GM23338 (cell line): ENCODE measurements around the gene TNIP1. TPM values are rescaled to one million over a fixed set of nuclear protein-coding genes. Genes with fewer than 3 reads are reported as not detected.

Source experiments
- ATAC-seq: fragments of 200-7000 bp; cut with Tn5 transposase; 3 replicates; pipeline ENCODE4 v1.9.1; 2020
- DNase-seq: peaks from one replicate; pipeline ENCODE4 v3.0.0-alpha.2; 2015; ENCODE audit warnings: low spot score
- H2AFZ ChIP-seq: fragments of 200-600 bp; sonication (generic); 2 replicates; pipeline ENCODE4 v1.8.0; 2016; ENCODE audit warnings: antibody characterized with exemption, mild to moderate bottlenecking, moderate library complexity
- H3F3A ChIP-seq: fragments of 200-600 bp; sonication (generic); replicated peaks from 2 replicates; pipeline ENCODE4 v1.8.0; 2017; ENCODE audit warnings: antibody characterized with exemption, mixed run types, low read depth
- H3K27ac ChIP-seq: fragments of 200-600 bp; sonication (generic); 2 replicates; pipeline ENCODE4 v1.6.1; 2016; ENCODE audit warnings: low read depth
- H3K27me3 ChIP-seq: fragments of 200-600 bp; sonication (generic); 2 replicates; pipeline ENCODE4 v1.8.0; 2016; ENCODE audit warnings: mild to moderate bottlenecking, mixed run types, moderate library complexity; ENCODE audit not compliant: insufficient read depth
- H3K36me3 ChIP-seq: fragments of 200-600 bp; sonication (generic); 2 replicates; pipeline ENCODE4 v1.8.0; 2016; ENCODE audit warnings: mild to moderate bottlenecking; ENCODE audit not compliant: insufficient read depth
- H3K4me1 ChIP-seq: fragments of 200-600 bp; sonication (generic); 2 replicates; pipeline ENCODE4 v1.8.0; 2016; ENCODE audit warnings: mild to moderate bottlenecking, moderate library complexity; ENCODE audit not compliant: insufficient read depth
- H3K4me2 ChIP-seq: fragments of 200-600 bp; sonication (generic); 2 replicates; pipeline ENCODE4 v1.7.1; 2017; ENCODE audit warnings: mixed run types
- H3K4me3 ChIP-seq: fragments of 200-600 bp; sonication (generic); 2 replicates; pipeline ENCODE4 v1.6.1; 2016; ENCODE audit warnings: mixed run types
- H3K79me2 ChIP-seq: fragments of 200-600 bp; sonication (generic); replicated peaks from 2 replicates; pipeline ENCODE4 v1.8.0; 2017; ENCODE audit warnings: mild to moderate bottlenecking; ENCODE audit not compliant: insufficient read depth
- H3K9me2 ChIP-seq: fragments of 200-600 bp; sonication (generic); 2 replicates; pipeline ENCODE4 v1.8.0; 2017; ENCODE audit not compliant: insufficient read depth
- H4K20me1 ChIP-seq: fragments of 200-600 bp; sonication (generic); replicated peaks from 2 replicates; pipeline ENCODE4 v1.8.0; 2017; ENCODE audit warnings: mild to moderate bottlenecking; ENCODE audit not compliant: insufficient read depth
- H3K27ac Mint-ChIP-seq: 2 replicates; pipeline ENCODE4 v1.8.0; 2020; ENCODE audit warnings: inconsistent platforms, mild to moderate bottlenecking, moderate library complexity, mixed read lengths
- H3K27me3 Mint-ChIP-seq: 3 replicates; pipeline ENCODE4 v1.8.0; 2022; ENCODE audit warnings: low read depth, mild to moderate bottlenecking, moderate library complexity, mixed read lengths, inconsistent platforms; ENCODE audit not compliant: insufficient read depth, poor library complexity
- H3K36me3 Mint-ChIP-seq: 3 replicates; pipeline ENCODE4 v1.8.0; 2021; ENCODE audit warnings: low read depth, mild to moderate bottlenecking, inconsistent platforms, moderate library complexity, mixed read lengths
- H3K4me1 Mint-ChIP-seq: 3 replicates; pipeline ENCODE4 v1.8.0; 2020; ENCODE audit warnings: mild to moderate bottlenecking, inconsistent platforms, mixed read lengths
- H3K4me3 Mint-ChIP-seq: 3 replicates; pipeline ENCODE4 v1.8.0; 2021; ENCODE audit warnings: moderate library complexity, mild to moderate bottlenecking, inconsistent platforms, mixed read lengths
- H3K9me3 Mint-ChIP-seq: 3 replicates; pipeline ENCODE4 v1.8.0; 2020; ENCODE audit warnings: moderate library complexity, mild to moderate bottlenecking, inconsistent platforms, mixed read lengths
- CREB1 ChIP-seq: fragments of 250-450 bp; sonication (Bioruptor Pico); IDR thresholded peaks from 2 replicates; pipeline ENCODE4 v1.5.0; 2020; ENCODE audit warnings: low read depth, mild to moderate bottlenecking, moderate library complexity
- ETS1 ChIP-seq: IDR thresholded peaks from 2 replicates; pipeline ENCODE4 v1.6.1; 2016; ENCODE audit warnings: antibody characterized with exemption
- EZH2 ChIP-seq: fragments of 200-600 bp; sonication (generic); IDR thresholded peaks from one replicate; pipeline ENCODE4 v1.8.0; 2017; ENCODE audit warnings: antibody characterized with exemption, mild to moderate bottlenecking, low read depth; ENCODE audit not compliant: unreplicated experiment
- EZH2phosphoT487 ChIP-seq: fragments of 200-600 bp; sonication (generic); IDR thresholded peaks from one replicate; pipeline ENCODE4 v1.8.1; 2018; ENCODE audit warnings: antibody characterized with exemption; ENCODE audit not compliant: unreplicated experiment
- JUNB ChIP-seq: IDR thresholded peaks from one replicate; pipeline ENCODE4 v1.6.1; 2016; ENCODE audit warnings: antibody characterized with exemption; ENCODE audit not compliant: unreplicated experiment
- NANOG ChIP-seq: IDR thresholded peaks from 2 replicates; pipeline ENCODE4 v1.6.1; 2016; ENCODE audit warnings: antibody characterized with exemption, borderline replicate concordance
- POLR2AphosphoS5 ChIP-seq: IDR thresholded peaks from 2 replicates; pipeline ENCODE4 v1.6.1; 2016; ENCODE audit warnings: antibody characterized with exemption, low read depth
- STAT1 ChIP-seq: IDR thresholded peaks from one replicate; pipeline ENCODE4 v1.6.1; 2016; ENCODE audit warnings: antibody characterized with exemption; ENCODE audit not compliant: unreplicated experiment
- ZNF114 ChIP-seq: fragments of 250-450 bp; sonication (Bioruptor Pico); IDR thresholded peaks from 2 replicates; pipeline ENCODE4 v1.5.0; 2020; ENCODE audit warnings: mild to moderate bottlenecking, moderate library complexity
- ZNF331 ChIP-seq: fragments of 250-450 bp; sonication (Bioruptor Pico); IDR thresholded peaks from 2 replicates; pipeline ENCODE4 v1.5.0; 2020; ENCODE audit warnings: low read depth, mild to moderate bottlenecking, moderate library complexity
- ZNF462 ChIP-seq: fragments of 250-450 bp; sonication (Bioruptor Pico); IDR thresholded peaks from 2 replicates; pipeline ENCODE4 v1.5.0; 2020; ENCODE audit warnings: mild to moderate bottlenecking, moderate library complexity
- polyA plus RNA-seq: library from polyadenylated mRNA; unstranded; fragments of >200 nt; fragmentation: Nextera tagmentation; extraction: Ambion mirVana; gene quantifications from 2 replicates; pipeline ENCODE4 v1.2.1, GENCODE V29; 2016
- total RNA-seq: library from RNA; depleted of rRNA; stranded (reverse); fragments of >200 nt; shearing (Covaris generic); gene quantifications from 2 replicates; pipeline ENCODE4 v1.2.3, GENCODE V29; 2014
- TF ChIP-seq, protein P1 (sequence below), 2 experiments: fragments of 200-600 bp in 1 of 2; sonication (generic) in 1 of 2; conservative IDR thresholded peaks; 2 replicates each; pipeline versions ENCODE4 v1.5.1 to v1.6.1; 2016 to 2017; ENCODE audit warnings: antibody characterized with exemption in 2 of 2, low read depth in 2 of 2, mild to moderate bottlenecking in 2 of 2, moderate library complexity in 1 of 2
- TF ChIP-seq, protein P2 (sequence below): IDR thresholded peaks from one replicate; pipeline ENCODE4 v1.6.1; 2018; ENCODE audit warnings: antibody characterized with exemption; ENCODE audit not compliant: unreplicated experiment

Gene TNIP1
- total and polyA plus RNA-seq, 2 experiments from 2014 or later, result 10.3 to 29.6 TPM

- ATAC-seq (no peak), DNase-seq (no peak)
- H2AFZ ChIP-seq, result no peak overlapping the region
- H3K36me3 ChIP-seq, result peaks cover 6% of the 10 kb centered on the region; the same call in 1 of the 2 replicates
- no peaks in the 10 kb centered on the region for H3K9me2 ChIP-seq
- H3K79me2 ChIP-seq, result no peaks in the 10 kb centered on the region
- H3K4me3 ChIP-seq, result no peak overlapping the region
- Mint-ChIP-seq H3K9me3 (no peaks in the 10 kb centered on the region; the same call in 2 of the 3 replicates), H3K4me1 (peaks cover 2% of the 10 kb centered on the region; the same call in 1 of the 3 replicates), H3K27me3 (peaks cover 4% of the 10 kb centered on the region), H3K36me3 (peaks cover 17% of the 10 kb centered on the region; the same call in 2 of the 3 replicates), H3K4me3 (no peak overlapping the region), H3K27ac (no peak overlapping the region)
- H3K27me3 ChIP-seq, result no peaks in the 10 kb centered on the region
- no peaks in the 10 kb centered on the region for H3K4me1 ChIP-seq
- no peaks in the 10 kb centered on the region for H4K20me1 ChIP-seq
- H3F3A ChIP-seq, result no peaks in the 10 kb centered on the region
- no peak overlapping the region for H3K4me2 ChIP-seq
- no peak overlapping the region for H3K27ac ChIP-seq
- TF ChIP-seq, protein P1, sequence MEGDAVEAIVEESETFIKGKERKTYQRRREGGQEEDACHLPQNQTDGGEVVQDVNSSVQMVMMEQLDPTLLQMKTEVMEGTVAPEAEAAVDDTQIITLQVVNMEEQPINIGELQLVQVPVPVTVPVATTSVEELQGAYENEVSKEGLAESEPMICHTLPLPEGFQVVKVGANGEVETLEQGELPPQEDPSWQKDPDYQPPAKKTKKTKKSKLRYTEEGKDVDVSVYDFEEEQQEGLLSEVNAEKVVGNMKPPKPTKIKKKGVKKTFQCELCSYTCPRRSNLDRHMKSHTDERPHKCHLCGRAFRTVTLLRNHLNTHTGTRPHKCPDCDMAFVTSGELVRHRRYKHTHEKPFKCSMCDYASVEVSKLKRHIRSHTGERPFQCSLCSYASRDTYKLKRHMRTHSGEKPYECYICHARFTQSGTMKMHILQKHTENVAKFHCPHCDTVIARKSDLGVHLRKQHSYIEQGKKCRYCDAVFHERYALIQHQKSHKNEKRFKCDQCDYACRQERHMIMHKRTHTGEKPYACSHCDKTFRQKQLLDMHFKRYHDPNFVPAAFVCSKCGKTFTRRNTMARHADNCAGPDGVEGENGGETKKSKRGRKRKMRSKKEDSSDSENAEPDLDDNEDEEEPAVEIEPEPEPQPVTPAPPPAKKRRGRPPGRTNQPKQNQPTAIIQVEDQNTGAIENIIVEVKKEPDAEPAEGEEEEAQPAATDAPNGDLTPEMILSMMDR (conservative IDR thresholded peaks at IDR 0.05; ENCODE audit: low read depth in 2 of 2), result no peak
- TF ChIP-seq JUNB (no peak), ZNF114 (CRISPR knock-in tag) (no peak), ETS1 (no peak), POLR2AphosphoS5 (no peak), CREB1 (CRISPR knock-in tag) (no peak), ZNF331 (CRISPR knock-in tag) (no peak), EZH2phosphoT487 (no peak), ZNF462 (CRISPR knock-in tag) (no peak), STAT1 (no peak), NANOG (no peak), EZH2 (no peak)
- TF ChIP-seq, protein P2, sequence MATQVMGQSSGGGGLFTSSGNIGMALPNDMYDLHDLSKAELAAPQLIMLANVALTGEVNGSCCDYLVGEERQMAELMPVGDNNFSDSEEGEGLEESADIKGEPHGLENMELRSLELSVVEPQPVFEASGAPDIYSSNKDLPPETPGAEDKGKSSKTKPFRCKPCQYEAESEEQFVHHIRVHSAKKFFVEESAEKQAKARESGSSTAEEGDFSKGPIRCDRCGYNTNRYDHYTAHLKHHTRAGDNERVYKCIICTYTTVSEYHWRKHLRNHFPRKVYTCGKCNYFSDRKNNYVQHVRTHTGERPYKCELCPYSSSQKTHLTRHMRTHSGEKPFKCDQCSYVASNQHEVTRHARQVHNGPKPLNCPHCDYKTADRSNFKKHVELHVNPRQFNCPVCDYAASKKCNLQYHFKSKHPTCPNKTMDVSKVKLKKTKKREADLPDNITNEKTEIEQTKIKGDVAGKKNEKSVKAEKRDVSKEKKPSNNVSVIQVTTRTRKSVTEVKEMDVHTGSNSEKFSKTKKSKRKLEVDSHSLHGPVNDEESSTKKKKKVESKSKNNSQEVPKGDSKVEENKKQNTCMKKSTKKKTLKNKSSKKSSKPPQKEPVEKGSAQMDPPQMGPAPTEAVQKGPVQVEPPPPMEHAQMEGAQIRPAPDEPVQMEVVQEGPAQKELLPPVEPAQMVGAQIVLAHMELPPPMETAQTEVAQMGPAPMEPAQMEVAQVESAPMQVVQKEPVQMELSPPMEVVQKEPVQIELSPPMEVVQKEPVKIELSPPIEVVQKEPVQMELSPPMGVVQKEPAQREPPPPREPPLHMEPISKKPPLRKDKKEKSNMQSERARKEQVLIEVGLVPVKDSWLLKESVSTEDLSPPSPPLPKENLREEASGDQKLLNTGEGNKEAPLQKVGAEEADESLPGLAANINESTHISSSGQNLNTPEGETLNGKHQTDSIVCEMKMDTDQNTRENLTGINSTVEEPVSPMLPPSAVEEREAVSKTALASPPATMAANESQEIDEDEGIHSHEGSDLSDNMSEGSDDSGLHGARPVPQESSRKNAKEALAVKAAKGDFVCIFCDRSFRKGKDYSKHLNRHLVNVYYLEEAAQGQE, result no peak
Observed at GRCh38 chr5:151033217-151033934, 47.5 kb downstream of the TNIP1 start.
